Ovary (tissue), 9 donors: ENCODE results near the gene SSPN. TPM values are rescaled to one million over a fixed set of nuclear protein-coding genes. Genes with fewer than 3 reads are reported as not detected.

Experiments used
- DNase-seq, 5 donors: peaks; one replicate each; pipeline ENCODE4 v3.0.0-alpha.2; 2019 to 2020
- H3K27ac ChIP-seq, 2 donors: fragments of 200-600 bp; one replicate each; pipeline versions ENCODE4 v1.5.1 to v1.8.0; 2019 to 2022
- H3K27me3 ChIP-seq: fragments of 200-600 bp; one replicate; pipeline ENCODE4 v1.8.0; 2022
- H3K36me3 ChIP-seq: fragments of 200-600 bp; sonication (generic); one replicate; pipeline ENCODE4 v1.5.1; 2019
- H3K4me1 ChIP-seq: one replicate; pipeline ENCODE4 v1.8.1; 2013; ENCODE audit warnings: mild to moderate bottlenecking, moderate library complexity; ENCODE audit not compliant: insufficient read depth
- H3K4me3 ChIP-seq: fragments of 200-600 bp; sonication (generic); one replicate; pipeline ENCODE4 v1.5.1; 2017
- H3K9me3 ChIP-seq, 2 donors: fragments of 200-600 bp in 1 of 2; sonication (generic) in 1 of 2; one replicate each; pipeline versions ENCODE4 v1.5.1 to v1.8.1; 2013 to 2019; ENCODE audit warnings: mild to moderate bottlenecking in 1 of 2, moderate library complexity in 1 of 2
- EP300 ChIP-seq: sonication (generic); formaldehyde crosslinking; IDR thresholded peaks from one replicate; pipeline ENCODE4 v1.6.1; 2017; ENCODE audit warnings: antibody characterized with exemption
- POLR2A ChIP-seq: fragments of 450-650 bp; IDR thresholded peaks from one replicate; pipeline ENCODE4 v1.6.1; 2017; ENCODE audit warnings: antibody characterized with exemption, mild to moderate bottlenecking, moderate library complexity
- WGBS, 3 donors: extraction: QIAGEN DNeasy Blood & Tissue Kit in 1 of 3; methylation state at CpG; one replicate each; pipeline versions ENCODE4 v1.1.5 to v1.1.7; 2013 to 2017; 5-methylcytosine and 5-hydroxymethylcytosine counted together
- intact Hi-C, 4 donors: fragments of 100-400 bp; cut with DNase I; formaldehyde crosslinking; loops; one replicate each; pipeline versions ENCODE4 v1.11.0 to v1.15.1; 2022 to 2023
- polyA plus RNA-seq, 2 donors: library from polyadenylated mRNA; stranded (reverse); fragments of 200-250 nt in 1 of 2; fragments of 350-450 nt in 1 of 2; fragmentation: Illumina TruSeq in 1 of 2; extraction: RNeasy Lipid Tissue Mini Kit (QIAGEN cat#74804) in 1 of 2; gene quantifications; one replicate each; pipeline ENCODE4 v1.2.3, GENCODE V29; 2013 to 2014
- total RNA-seq, 7 donors: library from RNA; depleted of rRNA in 2 of 7; stranded (reverse); fragments of >200 nt in 2 of 7; fragmentation: NEBNext Ultra II Directional in 3 of 7; extraction: Animal tissue kit (Norgen Biotek cat#: 25700) in 3 of 7; gene quantifications; one replicate each; pipeline versions ENCODE4 v1.1.0 to v1.2.4, GENCODE V29; 2016 to 2023
- TF ChIP-seq, protein P1 (sequence below), 3 donors: fragments of 450-650 bp in 2 of 3; fragments of 200-600 bp in 1 of 3; IDR thresholded peaks; one replicate each; pipeline versions ENCODE4 v1.5.1 to v1.8.0; 2016 to 2022; ENCODE audit warnings: antibody characterized with exemption in 3 of 3, mild to moderate bottlenecking in 1 of 3
- donor health status: DM: no; HTN: no; CAD: no; lungs with moderate emphysema.
- donor health status: DM: no; HTN: no; CAD: no.
- donor health status: Bipolar disorder and iron deficiency.
- donor health status: DM: yes; HTN: yes; CAD: no.
- donor health status: DM: no; HTN: no; CAD: no.
- donor health status: DM: yes; HTN: yes; CAD: no.

Gene SSPN
- total and polyA plus RNA-seq, 9 donors, result 17.0 to 68.0 (median 38.2) TPM

DNA sequence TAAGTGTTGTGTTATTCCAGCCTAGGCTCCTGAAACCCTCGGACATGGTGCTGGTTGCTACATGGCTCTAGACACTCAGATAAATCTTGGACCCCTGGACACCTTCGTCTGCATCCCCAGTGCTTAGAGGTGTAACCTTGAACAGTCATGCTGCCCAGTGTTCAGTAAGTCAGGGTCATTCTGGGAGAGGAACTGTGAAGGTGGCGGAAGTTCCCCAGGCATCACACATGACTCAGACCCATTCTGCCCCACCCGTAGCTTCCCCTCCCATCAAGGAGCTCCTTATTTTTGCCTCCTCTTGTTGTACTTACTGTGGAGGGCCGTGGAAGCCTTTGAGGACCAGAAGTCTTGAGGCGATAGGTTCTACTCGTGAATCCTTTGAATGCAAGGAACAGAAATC lies 18.1 kb upstream of the SSPN start:
- H3K27ac ChIP-seq, result no peak overlapping the region
- H3K4me3 ChIP-seq, result no peak overlapping the region
- TF ChIP-seq EP300, result no peak
- TF ChIP-seq, protein P1, sequence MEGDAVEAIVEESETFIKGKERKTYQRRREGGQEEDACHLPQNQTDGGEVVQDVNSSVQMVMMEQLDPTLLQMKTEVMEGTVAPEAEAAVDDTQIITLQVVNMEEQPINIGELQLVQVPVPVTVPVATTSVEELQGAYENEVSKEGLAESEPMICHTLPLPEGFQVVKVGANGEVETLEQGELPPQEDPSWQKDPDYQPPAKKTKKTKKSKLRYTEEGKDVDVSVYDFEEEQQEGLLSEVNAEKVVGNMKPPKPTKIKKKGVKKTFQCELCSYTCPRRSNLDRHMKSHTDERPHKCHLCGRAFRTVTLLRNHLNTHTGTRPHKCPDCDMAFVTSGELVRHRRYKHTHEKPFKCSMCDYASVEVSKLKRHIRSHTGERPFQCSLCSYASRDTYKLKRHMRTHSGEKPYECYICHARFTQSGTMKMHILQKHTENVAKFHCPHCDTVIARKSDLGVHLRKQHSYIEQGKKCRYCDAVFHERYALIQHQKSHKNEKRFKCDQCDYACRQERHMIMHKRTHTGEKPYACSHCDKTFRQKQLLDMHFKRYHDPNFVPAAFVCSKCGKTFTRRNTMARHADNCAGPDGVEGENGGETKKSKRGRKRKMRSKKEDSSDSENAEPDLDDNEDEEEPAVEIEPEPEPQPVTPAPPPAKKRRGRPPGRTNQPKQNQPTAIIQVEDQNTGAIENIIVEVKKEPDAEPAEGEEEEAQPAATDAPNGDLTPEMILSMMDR (IDR thresholded peaks at IDR 0.05), result no peak
- WGBS, 3 donors, result 77% methylated on average over 7 of the region's 7 CpGs
- no peaks in the 10 kb centered on the region for H3K27me3 ChIP-seq
- H3K36me3 ChIP-seq, result no peaks in the 10 kb centered on the region
- no peaks in the 10 kb centered on the region for H3K9me3 ChIP-seq
- DNase-seq, result no peak
- intact Hi-C loops, result no loop called here
- H3K4me1 ChIP-seq, result no peaks in the 10 kb centered on the region

DNA sequence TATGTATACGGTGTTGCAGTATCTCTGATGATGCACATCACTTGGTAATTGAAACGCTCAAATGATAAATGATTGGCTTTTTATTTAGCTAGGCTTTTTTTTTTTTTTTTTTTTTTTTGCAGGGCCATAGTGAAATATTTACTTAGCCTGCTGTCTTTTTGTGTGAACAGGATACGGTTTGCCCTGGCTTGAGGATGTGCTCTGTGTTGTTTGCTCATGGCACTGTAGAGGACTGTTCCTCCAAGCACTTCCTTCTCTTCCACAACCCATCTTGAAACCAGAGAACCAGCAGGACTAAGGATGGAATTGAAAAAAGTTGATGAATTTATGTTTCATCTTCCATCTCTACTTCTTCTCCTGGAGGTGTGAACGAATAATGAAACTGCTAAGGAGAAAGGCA lies 15.5 kb upstream of the SSPN start:
- Histone ChIP-seq H3K4me3 (no peak overlapping the region), H3K9me3 (no peaks in the 10 kb centered on the region), H3K27ac (no peak overlapping the region), H3K36me3 (no peaks in the 10 kb centered on the region), H3K27me3 (no peaks in the 10 kb centered on the region), H3K4me1 (no peaks in the 10 kb centered on the region)
- WGBS, 3 donors, result 94 to 95% (median 94%) methylated on average over 4 of the region's 4 CpGs
- intact Hi-C loops, result no loop called here
- TF ChIP-seq POLR2A (no peak), EP300 (no peak)
- TF ChIP-seq, protein P1 (IDR thresholded peaks at IDR 0.05), result no peak
- DNase-seq, result no peak

DNA sequence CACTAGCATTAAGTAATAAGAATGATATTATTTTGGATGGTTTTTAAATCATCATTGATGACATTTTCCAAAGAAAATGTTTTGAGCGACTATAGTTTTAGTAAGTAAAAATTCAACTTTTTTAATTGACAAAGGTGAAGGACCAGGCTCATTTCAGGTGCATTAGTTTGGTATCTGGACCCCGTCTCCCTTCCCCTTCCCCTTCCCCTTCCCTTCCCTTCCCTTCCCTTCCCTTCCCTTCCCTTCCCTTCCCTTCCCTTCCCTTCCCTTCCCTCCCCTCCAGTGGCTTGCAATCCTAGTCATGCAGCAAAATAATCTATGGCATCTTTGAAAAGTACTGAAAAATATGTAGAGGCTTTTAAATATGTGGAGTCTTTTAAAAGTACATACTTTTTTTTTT lies 13.0 kb upstream of the SSPN start:
- 86 to 91% (median 86%) methylated on average over 2 of the region's 2 CpGs for WGBS, 3 donors
- H3K36me3 ChIP-seq, result no peaks in the 10 kb centered on the region
- no peak overlapping the region for H3K27ac ChIP-seq
- H3K9me3 ChIP-seq, result no peaks in the 10 kb centered on the region
- intact Hi-C loops, result no loop called here
- no peak for DNase-seq
- no peaks in the 10 kb centered on the region for H3K4me1 ChIP-seq
- no peaks in the 10 kb centered on the region for H3K27me3 ChIP-seq
- TF ChIP-seq, protein P1 (IDR thresholded peaks at IDR 0.05), result no peak
- TF ChIP-seq EP300 (no peak), POLR2A (no peak)
- H3K4me3 ChIP-seq, result no peak overlapping the region

DNA sequence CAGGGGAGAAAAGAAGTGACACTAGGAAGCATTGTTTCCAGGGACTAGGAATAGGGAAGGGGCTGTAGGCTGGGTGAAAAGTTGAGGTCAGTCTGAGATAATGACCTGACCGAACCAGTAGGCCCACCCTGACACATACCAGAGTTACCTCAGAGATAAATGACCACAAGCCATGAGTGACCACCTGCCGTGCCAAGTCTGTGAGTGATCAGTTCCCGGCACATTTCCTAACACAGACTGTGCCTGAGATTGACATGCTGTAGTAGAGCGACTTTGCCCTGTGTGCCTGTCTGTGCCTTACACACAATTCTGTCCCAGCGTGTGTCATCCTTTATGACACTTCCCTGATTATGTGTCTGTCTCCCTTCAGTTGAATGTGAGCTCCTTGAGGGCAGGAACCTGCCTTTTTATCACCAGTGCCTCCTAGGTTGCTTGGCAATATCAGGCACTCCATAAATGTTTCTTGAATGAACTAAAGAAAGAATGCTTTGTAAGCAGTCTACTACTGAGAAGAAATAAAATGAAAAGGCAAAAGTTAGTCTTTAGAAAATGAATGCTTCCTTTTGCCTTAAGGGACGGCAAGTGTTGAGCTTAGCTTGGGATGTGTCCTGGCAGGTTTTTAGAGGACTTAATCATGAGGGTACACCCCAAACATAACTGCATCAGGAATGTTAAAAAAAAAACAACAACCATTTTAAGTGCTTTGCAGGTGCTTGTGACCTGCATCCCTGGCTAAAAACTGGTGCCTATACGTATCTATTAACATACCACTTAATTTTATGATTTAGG lies 9.6 kb upstream of the SSPN start:
- Histone ChIP-seq H3K4me3 (no peak overlapping the region), H3K27ac (no peak overlapping the region), H3K27me3 (no peaks in the 10 kb centered on the region), H3K9me3 (no peaks in the 10 kb centered on the region), H3K36me3 (no peaks in the 10 kb centered on the region), H3K4me1 (no peaks in the 10 kb centered on the region)
- intact Hi-C loops, result no loop called here
- TF ChIP-seq, protein P1 (IDR thresholded peaks at IDR 0.05), result no peak
- TF ChIP-seq POLR2A (no peak), EP300 (no peak)
- DNase-seq, result no peak
- 81 to 95% (median 88%) methylated on average over 7 of the region's 7 CpGs for WGBS, 3 donors
